Mesodermal cell (in vitro differentiated cells): ENCODE data around the gene CGNL1.
A peak's percentile ranks its signal among the peaks of the same experiment; 100 is the strongest.

ENCODE experiments used
- H3K27ac ChIP-seq: 2 replicates; pipeline ENCODE4 v1.7.0; 2013; ENCODE audit warnings: mild to moderate bottlenecking, low read depth, low read length, moderate library complexity; ENCODE audit not compliant: severe bottlenecking
- H3K36me3 ChIP-seq: 2 replicates; pipeline ENCODE4 v1.7.1; 2013; ENCODE audit warnings: mild to moderate bottlenecking, low read length, moderate library complexity; ENCODE audit not compliant: control insufficient read depth, insufficient read depth
- H3K4me1 ChIP-seq: one replicate; pipeline ENCODE4 v1.7.1; 2013; ENCODE audit warnings: mild to moderate bottlenecking, low read length; ENCODE audit not compliant: insufficient read depth, control insufficient read depth, poor library complexity, severe bottlenecking
- H3K4me3 ChIP-seq: 2 replicates; pipeline ENCODE4 v1.7.0; 2013; ENCODE audit warnings: low read length, control low read depth, mild to moderate bottlenecking; ENCODE audit not compliant: insufficient read depth, poor library complexity, severe bottlenecking; ENCODE audit errors: extremely low read depth
- H3K9me3 ChIP-seq: 2 replicates; pipeline ENCODE4 v1.7.1; 2013; ENCODE audit warnings: mild to moderate bottlenecking, low read length, moderate library complexity; ENCODE audit not compliant: control insufficient read depth
- WGBS, 2 experiments: methylation state at CpG; one replicate each; pipeline ENCODE4 v1.1.5; 2013; ENCODE audit warnings: missing lambda C conversion rate in 2 of 2; ENCODE audit not compliant: insufficient coverage in 2 of 2; 5-methylcytosine and 5-hydroxymethylcytosine counted together

CGNL1 gene

GRCh38 chr15:57423599-57424140 is 47.4 kb downstream of the CGNL1 start:
- Histone ChIP-seq H3K9me3 (no peaks in the 10 kb centered on the region), H3K4me1 (peaks cover 52% of the 10 kb centered on the region), H3K36me3 (peaks cover 19% of the 10 kb centered on the region), H3K4me3 (no peak overlapping the region), H3K27ac (no peak overlapping the region)
- WGBS, 2 experiments, result 95% methylated on average over 13 to 15 of the region's 15 CpGs

GRCh38 chr15:57424628-57425405 is 48.5 kb downstream of the CGNL1 start:
- WGBS, 2 experiments, result 80 to 93% methylated on average over 2 to 3 of the region's 6 CpGs
- Histone ChIP-seq H3K9me3 (no peaks in the 10 kb centered on the region), H3K4me3 (no peak overlapping the region), H3K36me3 (peaks cover 9% of the 10 kb centered on the region), H3K4me1 (peaks cover 55% of the 10 kb centered on the region), H3K27ac (no peak overlapping the region)

- Histone ChIP-seq H3K27ac (no peak overlapping the region), H3K36me3 (peaks cover 6% of the 10 kb centered on the region), H3K4me3 (no peak overlapping the region), H3K4me1 (peaks cover 60% of the 10 kb centered on the region), H3K9me3 (no peaks in the 10 kb centered on the region)
- no CpG with 5 or more reads among the region's 3 CpGs for WGBS, 2 experiments
Observed at GRCh38 chr15:57425842-57426241, 49.5 kb downstream of the CGNL1 start.

GRCh38 chr15:57427367-57427821 is 51.1 kb downstream of the CGNL1 start:
- H3K27ac ChIP-seq, result peak overlapping the region; percentile 91
- H3K4me3 ChIP-seq, result no peak overlapping the region
- no peaks in the 10 kb centered on the region for H3K9me3 ChIP-seq
- WGBS, 2 experiments, result 64 to 66% methylated on average over 6 to 7 of the region's 9 CpGs
- H3K4me1 ChIP-seq, result peaks cover 63% of the 10 kb centered on the region
- no peaks in the 10 kb centered on the region for H3K36me3 ChIP-seq

- no peak overlapping the region for H3K4me3 ChIP-seq
- peaks cover 46% of the 10 kb centered on the region for H3K4me1 ChIP-seq
- WGBS, 2 experiments, result 68 to 79% methylated on average over 6 to 8 of the region's 12 CpGs
- no peak overlapping the region for H3K27ac ChIP-seq
- H3K36me3 ChIP-seq, result no peaks in the 10 kb centered on the region
- H3K9me3 ChIP-seq, result no peaks in the 10 kb centered on the region
Observed at GRCh38 chr15:57432141-57432741, 55.9 kb downstream of the CGNL1 start.

- no peaks in the 10 kb centered on the region for H3K9me3 ChIP-seq
- peaks cover 21% of the 10 kb centered on the region for H3K36me3 ChIP-seq
- peak overlapping the region; percentile 11 for H3K27ac ChIP-seq
- peaks cover 46% of the 10 kb centered on the region for H3K4me1 ChIP-seq
- no peak overlapping the region for H3K4me3 ChIP-seq
- no CpG with 5 or more reads among the region's 1 CpG for WGBS, 2 experiments
Observed at GRCh38 chr15:57436166-57436565, 59.9 kb downstream of the CGNL1 start.

GRCh38 chr15:57436961-57437360 is 60.7 kb downstream of the CGNL1 start:
- 88% methylated on average over 1 of the region's 2 CpGs; no CpG with 5 or more reads in 1 of the 2 experiments for WGBS, 2 experiments
- peaks cover 23% of the 10 kb centered on the region for H3K36me3 ChIP-seq
- no peak overlapping the region for H3K27ac ChIP-seq
- peaks cover 46% of the 10 kb centered on the region for H3K4me1 ChIP-seq
- H3K4me3 ChIP-seq, result no peak overlapping the region
- H3K9me3 ChIP-seq, result no peaks in the 10 kb centered on the region

GRCh38 chr15:57437564-57437963 is 61.3 kb downstream of the CGNL1 start:
- H3K9me3 ChIP-seq, result no peaks in the 10 kb centered on the region
- H3K36me3 ChIP-seq, result peaks cover 29% of the 10 kb centered on the region
- no peak overlapping the region for H3K27ac ChIP-seq
- 91 to 94% methylated on average over 2 of the region's 3 CpGs for WGBS, 2 experiments
- no peak overlapping the region for H3K4me3 ChIP-seq
- H3K4me1 ChIP-seq, result peaks cover 50% of the 10 kb centered on the region

GRCh38 chr15:57438166-57438565 is 61.9 kb downstream of the CGNL1 start:
- H3K36me3 ChIP-seq, result peaks cover 36% of the 10 kb centered on the region
- H3K9me3 ChIP-seq, result no peaks in the 10 kb centered on the region
- H3K4me3 ChIP-seq, result no peak overlapping the region
- H3K27ac ChIP-seq, result no peak overlapping the region
- H3K4me1 ChIP-seq, result peaks cover 53% of the 10 kb centered on the region
- WGBS, 2 experiments, result 94 to 98% methylated on average over 4 to 6 of the region's 6 CpGs

- Histone ChIP-seq H3K9me3 (no peaks in the 10 kb centered on the region), H3K36me3 (peaks cover 48% of the 10 kb centered on the region), H3K4me3 (no peak overlapping the region), H3K4me1 (peaks cover 53% of the 10 kb centered on the region), H3K27ac (peak overlapping the region; percentile 50)
- WGBS, 2 experiments, result 93 to 96% methylated on average over 23 to 25 of the region's 26 CpGs
Observed at GRCh38 chr15:57439128-57440027, 63.1 kb downstream of the CGNL1 start.
